NT2/D1 (cell line): ENCODE measurements around the gene NOP53.
"Not testable (repeated sequence)": the region's sequence is repeated elsewhere in the genome, so short reads cannot be mapped to it uniquely, and the experiment has no call there.

Experiments
- DNase-seq: peaks from one replicate; pipeline ENCODE4 v3.0.0-alpha.2; 2011; ENCODE audit warnings: low read depth, low spot score
- H3K27me3 ChIP-seq: 2 replicates; pipeline ENCODE4 v1.6.0; 2011; ENCODE audit warnings: mild to moderate bottlenecking; ENCODE audit not compliant: insufficient read length, insufficient read depth
- H3K36me3 ChIP-seq: 2 replicates; pipeline ENCODE4 v1.6.1; 2011; ENCODE audit warnings: mild to moderate bottlenecking, low read length, mixed read lengths; ENCODE audit not compliant: insufficient read depth, insufficient read length
- H3K4me1 ChIP-seq: 2 replicates; pipeline ENCODE4 v1.5.1; 2011; ENCODE audit not compliant: insufficient read depth, insufficient read length
- H3K4me3 ChIP-seq: 2 replicates; pipeline ENCODE4 v1.5.1; 2011; ENCODE audit warnings: low read depth; ENCODE audit not compliant: insufficient read length
- H3K9ac ChIP-seq: 2 replicates; pipeline ENCODE4 v1.6.0; 2011; ENCODE audit warnings: low read depth; ENCODE audit not compliant: insufficient read length
- H3K9me3 ChIP-seq: 2 replicates; pipeline ENCODE4 v1.5.1; 2011; ENCODE audit warnings: mild to moderate bottlenecking, low read length; ENCODE audit not compliant: insufficient read depth
- SUZ12 ChIP-seq: IDR thresholded peaks from 2 replicates; pipeline ENCODE4 v1.6.1; 2011; ENCODE audit not compliant: insufficient read length, insufficient read depth; ENCODE audit errors: extremely low read depth
- YY1 ChIP-seq: IDR thresholded peaks from 2 replicates; pipeline ENCODE4 v1.6.1; 2011; ENCODE audit not compliant: insufficient read length, insufficient read depth
- ZNF274 ChIP-seq: IDR thresholded peaks from 2 replicates; pipeline ENCODE4 v1.6.1; 2011; ENCODE audit warnings: mild to moderate bottlenecking, low read depth, low read length

The NOP53 gene

DNA sequence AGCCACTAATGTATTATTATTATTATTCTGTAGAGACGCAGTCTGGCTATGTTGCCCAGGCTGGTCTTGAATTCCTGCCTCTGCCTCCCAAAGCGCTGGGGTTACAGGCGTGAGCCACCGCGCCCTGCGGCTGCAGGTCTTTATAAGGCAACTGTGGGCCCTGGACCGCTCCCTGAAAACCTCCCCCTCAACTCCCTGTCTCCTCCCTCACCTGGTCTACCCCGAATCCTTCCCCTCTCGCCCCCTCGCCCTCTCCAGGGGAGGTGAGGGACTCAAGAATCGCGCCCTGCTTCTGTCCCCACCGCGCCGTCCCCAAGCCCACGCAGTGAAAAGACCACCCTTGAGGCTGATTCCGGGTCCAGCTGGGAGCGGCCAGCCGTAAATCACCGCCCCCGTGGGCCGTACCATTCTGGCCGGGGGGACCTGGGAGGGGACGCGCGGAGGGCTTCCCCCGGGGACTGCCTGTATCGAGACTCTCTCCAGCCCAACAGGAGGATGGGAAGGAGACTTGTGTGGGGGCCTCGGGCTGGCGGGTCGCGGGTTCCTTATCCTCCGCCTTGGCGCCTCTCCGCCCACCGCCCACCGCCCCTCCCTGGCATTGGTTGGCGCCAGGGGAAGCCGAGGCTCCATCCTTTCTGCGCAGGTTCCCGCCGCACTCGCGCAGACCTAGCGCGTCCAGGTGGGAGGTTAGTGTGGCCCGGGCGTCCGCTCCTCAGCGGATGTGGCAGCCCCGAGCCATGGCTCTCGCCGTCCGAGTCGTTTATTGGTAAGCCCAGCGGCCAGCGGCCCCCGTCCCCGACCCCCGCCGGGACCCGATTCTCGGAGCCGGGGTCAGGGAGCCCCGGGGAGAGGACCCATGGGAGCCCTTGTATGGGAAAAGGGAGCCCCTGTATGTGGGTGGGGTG lies 33.0 kb downstream of the NOP53 start, which contains the start of gene SELENOW:
SELENOW (plus strand) TSS at position 655 of the 905 bp plus-strand sequence; CDS start at position 738, 83 bp downstream.
- no peak for TF ChIP-seq YY1
- TF ChIP-seq ZNF274, result no peak
- TF ChIP-seq SUZ12, result no peak
- Histone ChIP-seq H3K9ac (peak within 1 kb of the TSS; percentile 85), H3K27me3 (no peaks in the 10 kb centered on the region), H3K4me3 (peak within 1 kb of the TSS; percentile 82), H3K4me1 (peaks cover 7% of the 10 kb centered on the region), H3K9me3 (no peaks in the 10 kb centered on the region), H3K36me3 (peaks cover 34% of the 10 kb centered on the region)
- DNase-seq, result peak; percentile 51

- no peak for TF ChIP-seq YY1
- TF ChIP-seq SUZ12, result no peak
- TF ChIP-seq ZNF274, result no peak
- DNase-seq, result no peak
- Histone ChIP-seq H3K9me3 (no peaks in the 10 kb centered on the region), H3K9ac (peak overlapping the region; percentile 85), H3K4me3 (peak overlapping the region; percentile 82), H3K36me3 (peaks cover 35% of the 10 kb centered on the region), H3K27me3 (no peaks in the 10 kb centered on the region), H3K4me1 (peaks cover 7% of the 10 kb centered on the region)
Observed at GRCh38 chr19:47778954-47779351, 33.6 kb downstream of the NOP53 start.

- Histone ChIP-seq H3K9me3 (no peaks in the 10 kb centered on the region), H3K4me1 (peaks cover 7% of the 10 kb centered on the region), H3K9ac (peak overlapping the region; percentile 85), H3K4me3 (peak overlapping the region; percentile 82), H3K36me3 (peaks cover 42% of the 10 kb centered on the region), H3K27me3 (no peaks in the 10 kb centered on the region)
- TF ChIP-seq ZNF274, result no peak
- no peak for TF ChIP-seq YY1
- TF ChIP-seq SUZ12, result no peak
- DNase-seq, result no peak
Observed at GRCh38 chr19:47779524-47780214, 34.3 kb downstream of the NOP53 start.

GRCh38 chr19:47780215-47780551 lies 34.8 kb downstream of the NOP53 start:
- no peak for TF ChIP-seq SUZ12
- TF ChIP-seq YY1, result no peak
- no peak for TF ChIP-seq ZNF274
- Histone ChIP-seq H3K27me3 (no peaks in the 10 kb centered on the region), H3K4me3 (peak overlapping the region; percentile 82), H3K9me3 (no peaks in the 10 kb centered on the region), H3K9ac (peak overlapping the region; percentile 64), H3K36me3 (peaks cover 44% of the 10 kb centered on the region), H3K4me1 (peaks cover 7% of the 10 kb centered on the region)
- DNase-seq, result no peak

GRCh38 chr19:47781590-47782262 lies 36.4 kb downstream of the NOP53 start:
- Histone ChIP-seq H3K9ac (no peak overlapping the region), H3K4me3 (no peak overlapping the region), H3K27me3 (no peaks in the 10 kb centered on the region), H3K9me3 (no peaks in the 10 kb centered on the region), H3K36me3 (peaks cover 59% of the 10 kb centered on the region), H3K4me1 (peaks cover 7% of the 10 kb centered on the region)
- DNase-seq, result no peak
- TF ChIP-seq YY1 (no peak), SUZ12 (no peak), ZNF274 (no peak)

GRCh38 chr19:47786566-47786965 lies 41.2 kb downstream of the NOP53 start:
- peaks cover 47% of the 10 kb centered on the region for H3K36me3 ChIP-seq
- H3K4me3 ChIP-seq, result no peak overlapping the region
- H3K27me3 ChIP-seq, result no peaks in the 10 kb centered on the region
- H3K9ac ChIP-seq, result no peak overlapping the region
- DNase-seq, result no peak
- peaks cover 2% of the 10 kb centered on the region for H3K4me1 ChIP-seq
- TF ChIP-seq YY1 (no peak), SUZ12 (no peak), ZNF274 (no peak)
- no peaks in the 10 kb centered on the region for H3K9me3 ChIP-seq

DNA sequence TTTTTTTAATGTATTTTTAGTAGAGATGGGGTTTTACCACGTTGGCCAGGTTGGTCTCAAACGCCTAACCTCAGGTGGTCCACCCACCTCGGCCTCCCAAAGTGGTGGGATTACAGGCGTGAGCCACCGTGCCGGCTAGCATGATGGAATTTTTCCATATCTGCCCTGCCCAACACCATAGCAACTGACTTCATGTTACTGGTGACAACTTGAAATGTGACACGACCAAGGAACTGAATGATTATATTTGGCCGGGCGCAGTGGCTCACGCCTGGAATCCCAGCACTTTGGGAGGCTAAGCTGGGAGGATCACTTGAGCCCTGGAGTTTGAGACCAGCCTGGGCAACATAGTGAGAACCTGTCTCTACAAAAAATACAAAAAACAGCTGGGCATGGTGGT lies 42.0 kb downstream of the NOP53 start:
- H3K9ac ChIP-seq, DNase-seq, H3K27me3 ChIP-seq, H3K4me3 ChIP-seq, H3K4me1 ChIP-seq, H3K9me3 ChIP-seq: not testable (repeated sequence)
- peaks cover 40% of the 10 kb centered on the region for H3K36me3 ChIP-seq

DNA sequence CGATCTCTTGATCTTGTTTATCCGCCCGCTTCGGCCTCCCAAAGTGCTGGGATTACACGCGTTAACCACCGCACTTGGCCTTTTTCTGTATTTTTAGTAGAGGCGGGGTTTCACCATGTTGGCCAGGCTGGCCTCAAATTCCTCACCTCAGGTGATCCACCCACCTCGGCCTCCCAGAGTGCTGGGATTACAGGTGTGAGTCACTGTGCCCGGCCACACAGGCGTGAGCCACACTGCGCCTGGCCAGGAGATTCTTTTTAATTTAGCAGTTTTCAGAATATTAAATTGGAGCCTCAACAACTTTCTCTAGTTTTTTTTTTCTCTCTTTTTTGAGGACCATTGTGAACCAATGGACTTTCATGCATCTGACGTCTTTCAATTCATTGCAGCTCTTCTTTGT lies 44.5 kb downstream of the NOP53 start:
- H3K27me3 ChIP-seq, H3K9ac ChIP-seq, H3K4me3 ChIP-seq, H3K9me3 ChIP-seq, H3K4me1 ChIP-seq, DNase-seq: not testable (repeated sequence)
- peaks cover 25% of the 10 kb centered on the region for H3K36me3 ChIP-seq
